GM12878 (cell line): ENCODE measurements around the gene SSR1. TPM values are rescaled to one million over a fixed set of nuclear protein-coding genes. Genes with fewer than 3 reads are reported as not detected.
"Not testable (repeated sequence)": the region's sequence is repeated elsewhere in the genome, so short reads cannot be mapped to it uniquely, and the experiment has no call there.

Experiments used
- ATAC-seq: fragments of 200-7000 bp; cut with Tn5 transposase; 3 replicates; pipeline ENCODE4 v1.9.1; 2020; ENCODE audit warnings: mild to moderate bottlenecking, moderate library complexity
- BruUV-seq: library from RNA; stranded (reverse); fragments of 400-500 nt; replicated peaks from 2 replicates; lab custom pipeline; 2021; lab: Mats Ljungman, UMichigan
- CTCF ChIA-PET: fragments of 300-600 bp; sonication (Branson Sonifier 250); formaldehyde crosslinking; extraction: SDS; loops from one replicate; lab custom pipeline; 2021; ENCODE audit warnings: inconsistent platforms; lab: Yijun Ruan, JAX
- POLR2A ChIA-PET: fragments of 350-600 bp; formaldehyde crosslinking; extraction: SDS; loops from one replicate; lab custom pipeline; 2021; ENCODE audit warnings: inconsistent platforms; lab: Charles Lee
- RAD21 ChIA-PET: fragments of 300-600 bp; sonication (Branson Sonifier 250); formaldehyde crosslinking; loops from one replicate; lab custom pipeline; 2023; ENCODE audit warnings: antibody characterized with exemption; ENCODE audit not compliant: unreplicated experiment; lab: Charles Lee
- SMC1A ChIA-PET: fragments of 300-600 bp; sonication (Branson Sonifier 250); formaldehyde crosslinking; loops from one replicate; lab custom pipeline; 2023; ENCODE audit not compliant: unreplicated experiment, uncharacterized antibody; lab: Charles Lee
- DNase-seq: peaks from one replicate; pipeline ENCODE4 v3.0.0-alpha.2; 2011; ENCODE audit warnings: low read depth, low spot score
- FAIRE-seq: peaks from 3 replicates; lab custom pipeline; 2011; peaks lifted over from hg19 to GRCh38; lab: Jason Lieb, UNC
- H2AFZ ChIP-seq: 2 replicates; pipeline ENCODE4 v1.6.0; 2011; ENCODE audit warnings: low read depth, low read length, control low read depth; ENCODE audit not compliant: control insufficient read depth
- H3K27ac ChIP-seq: 2 replicates; pipeline ENCODE4 v1.5.1; 2011; ENCODE audit warnings: control low read depth; ENCODE audit not compliant: control insufficient read depth, insufficient read depth
- H3K27me3 ChIP-seq, 2 experiments: replicated peaks in 1 of 2; 2 replicates each; pipeline versions ENCODE4 v1.6.0 to v1.6.1; 2011; ENCODE audit warnings: low read length in 1 of 2; ENCODE audit not compliant: control insufficient read depth in 2 of 2, insufficient read depth in 2 of 2
- H3K36me3 ChIP-seq, 2 experiments: 2 replicates each; pipeline ENCODE4 v1.5.1; 2011; ENCODE audit warnings: low read length in 1 of 2; ENCODE audit not compliant: control insufficient read depth in 2 of 2, insufficient read depth in 2 of 2
- H3K4me1 ChIP-seq: 2 replicates; pipeline ENCODE4 v1.6.1; 2011; ENCODE audit warnings: mild to moderate bottlenecking, low read length, moderate library complexity, mixed read lengths; ENCODE audit not compliant: control insufficient read depth, insufficient read depth
- H3K4me2 ChIP-seq: 2 replicates; pipeline ENCODE4 v1.6.0; 2011; ENCODE audit warnings: control low read depth; ENCODE audit not compliant: control insufficient read depth, insufficient read depth
- H3K4me3 ChIP-seq: fragments of 200-600 bp; sonication (generic); 2 replicates; pipeline ENCODE4 v1.5.1; 2016
- H3K79me2 ChIP-seq: 2 replicates; pipeline ENCODE4 v1.6.0; 2011; ENCODE audit warnings: low read length; ENCODE audit not compliant: control insufficient read depth, insufficient read depth
- H3K9ac ChIP-seq: 2 replicates; pipeline ENCODE4 v1.8.0; 2011; ENCODE audit warnings: low read length, control low read depth, mixed read lengths; ENCODE audit not compliant: control insufficient read depth, insufficient read depth
- H3K9me3 ChIP-seq: replicated peaks from 3 replicates; pipeline ENCODE4 v1.5.1; 2011; ENCODE audit warnings: mild to moderate bottlenecking, low read length; ENCODE audit not compliant: control insufficient read depth, insufficient read depth
- H4K20me1 ChIP-seq: 2 replicates; pipeline ENCODE4 v1.6.0; 2011; ENCODE audit not compliant: control insufficient read depth, insufficient read depth
- CHD2 ChIP-seq: IDR thresholded peaks from 2 replicates; pipeline ENCODE4 v1.6.1; 2011; ENCODE audit warnings: low read depth, low read length, improper control_type of control experiment, borderline replicate concordance
- MEF2B ChIP-seq: fragments of 450-650 bp; IDR thresholded peaks from 2 replicates; pipeline ENCODE4 v1.6.1; 2018; ENCODE audit warnings: mild to moderate bottlenecking, moderate library complexity; ENCODE audit not compliant: partially characterized antibody, poor library complexity, severe bottlenecking
- RFX5 ChIP-seq: IDR thresholded peaks from 2 replicates; pipeline ENCODE4 v1.6.1; 2011; ENCODE audit warnings: low read depth, low read length, improper control_type of control experiment
- WGBS: methylation state at CpG from one replicate; pipeline ENCODE4 v1.1.6; 2016; ENCODE audit warnings: low lambda C conversion rate; ENCODE audit not compliant: insufficient replicate concordance, insufficient coverage; ENCODE audit errors: missing lambda C conversion rate; 5-methylcytosine and 5-hydroxymethylcytosine counted together
- in situ Hi-C: fragments of 300-500 bp; cut with MboI; formaldehyde crosslinking; loops from 9 replicates; pipeline ENCODE4 v1.14.3; 2018; ENCODE audit warnings: mixed read lengths
- intact Hi-C: fragments of 100-400 bp; cut with micrococcal nuclease; formaldehyde crosslinking; loops from one replicate; pipeline ENCODE4 v1.14.2; 2022; ENCODE audit not compliant: unreplicated experiment
- polyA plus RNA-seq, 11 experiments: library from polyadenylated mRNA; depleted of rRNA in 4 of 11; unstranded in 6 of 11; stranded (reverse) in 5 of 11; fragments of >200 nt; fragmentation: Nextera tagmentation in 4 of 11; fragmentation: Illumina TruSeq in 1 of 11; extraction: Ambion mirVana in 4 of 11; extraction: Trizol in 1 of 11; gene quantifications; 1 replicate in 1 of 11; 2 replicates in 10 of 11; pipeline versions ENCODE4 v1.2.1 to v1.2.3, GENCODE V29; 2011 to 2016; ENCODE audit warnings: inconsistent platforms in 2 of 11, missing spikeins in 2 of 11, low read depth in 1 of 11
- total RNA-seq, 4 experiments: library from RNA; depleted of rRNA in 3 of 4; stranded (reverse); fragments of >200 nt in 3 of 4; fragmentation: Illumina TruSeq in 1 of 4; extraction: Trizol in 1 of 4; gene quantifications; 2 replicates each; pipeline versions ENCODE4 v1.2.1 to v1.2.3, GENCODE V29; 2013 to 2021

SSR1 gene
- total and polyA plus RNA-seq, 10 of the 15 experiments (the other 5 are each of a cell fraction or from before 2014, with no cell fraction given): 42.0 to 209 (median 128) TPM

DNA sequence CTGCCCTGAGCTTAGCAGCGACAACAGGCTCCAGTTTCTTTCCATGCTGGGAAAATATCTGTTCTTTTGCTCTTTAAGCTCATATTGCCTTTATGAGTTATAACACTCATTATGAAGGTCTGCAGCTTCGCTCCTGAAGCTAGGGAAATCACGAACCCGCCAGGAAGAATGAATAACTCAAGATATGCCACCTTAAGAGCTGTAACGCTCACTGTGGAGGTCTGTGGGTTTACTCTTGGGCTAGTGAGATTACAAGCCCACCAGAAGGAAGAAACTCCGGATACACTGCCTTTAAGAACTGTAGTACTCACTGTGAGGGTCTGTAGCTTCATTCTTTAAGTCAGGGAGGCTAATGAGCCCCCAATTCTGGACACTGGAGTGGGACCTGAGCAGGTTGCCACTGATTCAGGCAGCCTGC lies 3.0 kb upstream of the SSR1 start (continued):
- TF ChIP-seq CHD2 (no peak), RFX5 (no peak), MEF2B (no peak)

DNA sequence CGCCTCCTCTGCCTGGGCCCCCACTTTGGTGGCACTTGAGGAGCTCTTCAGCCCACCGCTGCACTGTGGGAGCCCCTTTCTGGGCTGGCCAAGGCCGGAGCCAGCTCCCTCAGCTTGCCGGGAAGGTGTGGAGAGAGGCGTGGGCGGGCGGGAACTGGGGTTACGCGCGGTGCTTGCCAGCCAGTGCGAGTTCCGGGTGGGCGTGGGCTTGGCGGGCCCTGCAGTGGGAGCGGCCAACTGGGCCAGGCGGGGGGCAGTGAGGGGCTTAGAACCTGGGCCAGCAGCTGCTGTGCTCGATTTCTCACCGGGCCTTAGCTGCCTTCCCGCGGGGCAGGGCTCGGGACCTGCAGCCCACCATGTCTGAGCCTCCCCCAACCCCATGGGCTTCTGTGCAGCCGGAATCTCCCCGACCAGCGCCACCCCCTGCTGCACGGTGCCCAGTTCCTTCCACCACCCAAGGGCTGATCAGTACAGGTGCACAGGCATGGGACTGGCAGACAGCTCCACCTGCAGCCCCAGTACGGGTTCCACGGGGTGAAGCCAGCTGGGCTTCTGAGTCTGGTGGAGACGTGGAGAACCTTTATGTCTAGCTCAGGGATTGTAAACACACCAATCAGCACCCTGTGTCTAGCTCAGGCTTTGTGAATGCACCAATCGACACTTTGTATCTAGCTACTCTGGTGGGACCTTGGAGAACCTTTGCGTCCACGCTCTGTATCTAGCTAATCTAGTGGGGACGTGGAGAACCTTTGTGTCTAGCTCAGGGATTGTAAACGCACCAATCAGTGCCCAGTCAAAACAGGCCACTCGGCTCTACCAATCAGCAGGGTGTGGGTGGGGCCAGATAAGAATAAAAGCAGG lies 2.3 kb upstream of the SSR1 start:
- H3K27ac ChIP-seq, ATAC-seq, H3K9me3 ChIP-seq, H4K20me1 ChIP-seq, H3K9ac ChIP-seq, in situ Hi-C loops, H3K4me3 ChIP-seq, DNase-seq, H3K27me3 ChIP-seq, H3K36me3 ChIP-seq, FAIRE-seq, H2AFZ ChIP-seq, H3K4me1 ChIP-seq, H3K4me2 ChIP-seq, BruUV-seq: not testable (repeated sequence)
- ChIA-PET RAD21 (interaction anchor here (0.8 kb wide), 1 partner anchor 18 kb away, joined by 3 read pairs; no protein-coding TSS in a partner anchor), CTCF (interaction anchor here (2.7 kb wide), 1 partner anchor 39 kb away, joined by 15 read pairs; no protein-coding TSS in a partner anchor), POLR2A (interaction anchor here (1.4 kb wide), 1 partner anchor 9 kb away, joined by 4 read pairs; no protein-coding TSS in a partner anchor), SMC1A (interaction anchor here (1.2 to 2.0 kb wide), 4 partner anchors 8 to 38 kb away, joined by 3 to 17 read pairs (median 5); no protein-coding TSS in a partner anchor)
- WGBS: 81% methylated on average over 24 of the region's 34 CpGs
- intact Hi-C loops: loop anchor here (10.0 kb wide), 1 partner anchor 731 kb away; the partner anchor contains the start of gene LY86
- peaks cover 29% of the 10 kb centered on the region for H3K79me2 ChIP-seq
